Stimulated activated CD4-positive, alpha-beta T cell treated with anti-CD3 and anti-CD28 coated beads, TNF-alpha, amount 100 ng/mL, for 48 hours (primary cell): ENCODE data around the gene FAAP24.
"Not testable (repeated sequence)": the region's sequence is repeated elsewhere in the genome, so short reads cannot be mapped to it uniquely, and the experiment has no call there.

ENCODE experiments used
- DNase-seq, 3 donors: peaks; one replicate each; pipeline ENCODE4 v3.0.0-alpha.2; 2020; ENCODE audit warnings: low read depth in 3 of 3

The FAAP24 gene

GRCh38 chr19:32998722-32999121 is 26.7 kb downstream of the FAAP24 start:
- no peak for DNase-seq

DNA sequence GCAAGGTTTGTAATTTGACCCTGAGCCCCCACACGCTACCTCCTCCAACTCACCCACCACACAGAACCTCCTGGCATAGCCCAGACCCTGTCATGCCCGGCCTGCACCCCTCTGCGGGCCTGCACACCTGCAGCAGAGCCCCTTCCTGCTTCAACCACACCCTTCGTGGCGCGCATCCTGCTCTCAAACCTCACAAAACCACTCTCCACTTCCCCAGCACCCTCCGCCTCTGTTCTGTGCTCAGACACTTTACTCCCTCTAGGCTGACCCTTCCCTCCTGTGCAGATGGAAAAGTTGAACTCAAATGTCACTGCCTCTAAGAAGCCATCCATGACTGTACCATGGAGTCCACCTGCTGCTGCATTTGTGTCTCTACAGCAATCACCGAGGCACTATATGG is 28.5 kb downstream of the FAAP24 start:
- no peak for DNase-seq

GRCh38 chr19:33000910-33001309 is 28.9 kb downstream of the FAAP24 start:
- no peak for DNase-seq

DNA sequence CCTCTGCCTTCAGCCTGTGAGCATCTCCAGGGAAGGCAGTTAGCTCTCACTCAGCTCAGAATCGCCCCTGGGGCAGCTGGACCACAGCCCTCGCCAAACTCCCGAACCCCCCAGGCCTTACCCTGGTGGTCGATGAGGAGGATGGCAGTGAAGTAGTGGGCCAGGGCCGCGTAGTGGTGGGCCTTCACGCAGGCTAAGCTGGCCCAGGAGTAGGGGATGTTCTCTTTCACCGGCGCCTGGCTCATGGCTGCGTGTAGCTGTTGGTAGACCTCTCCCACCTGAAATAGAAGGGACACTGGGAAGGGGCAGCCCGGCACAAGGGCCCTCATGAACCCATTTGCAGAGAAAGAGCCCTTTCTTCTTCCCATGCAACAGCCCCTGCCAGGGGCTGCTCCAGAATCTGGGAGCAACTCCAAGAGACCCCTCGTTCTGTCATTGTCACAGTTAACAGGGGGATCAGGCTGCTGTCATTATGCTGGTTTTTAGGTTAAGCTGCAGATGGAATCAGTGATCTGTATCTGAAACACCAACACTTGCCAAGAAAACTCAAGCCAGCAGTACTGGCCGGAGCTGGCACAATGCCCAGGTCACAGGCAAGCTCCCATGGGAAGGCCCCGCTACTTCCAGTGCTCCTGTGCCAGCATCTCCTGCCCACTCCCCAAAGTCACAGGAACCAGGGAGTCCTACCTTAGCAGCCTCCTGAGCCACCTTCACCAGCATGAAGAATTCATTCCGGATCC is 30.3 kb downstream of the FAAP24 start:
- not testable (repeated sequence) for DNase-seq

GRCh38 chr19:33003424-33004024 is 31.5 kb downstream of the FAAP24 start:
- DNase-seq: not testable (repeated sequence)

DNA sequence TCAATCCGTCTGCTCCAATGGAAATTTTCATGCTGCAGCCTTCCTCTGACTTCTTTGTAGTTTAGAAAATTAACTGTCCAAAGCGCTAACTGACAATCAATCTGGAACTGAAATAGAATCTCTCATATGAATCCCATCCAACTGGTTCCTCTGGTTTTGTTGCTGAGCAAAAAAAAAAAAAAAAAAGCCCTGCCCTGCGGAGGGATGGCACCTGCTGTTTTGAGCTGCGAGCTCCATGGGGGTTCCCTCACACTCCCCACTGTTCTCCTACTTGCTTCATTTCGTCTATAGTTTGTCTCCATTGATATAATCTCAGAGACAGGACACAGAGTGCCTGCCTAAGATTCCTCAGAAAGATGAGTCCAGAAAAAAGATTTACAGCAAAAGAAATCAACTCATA is 33.4 kb downstream of the FAAP24 start:
- no peak for DNase-seq

DNA sequence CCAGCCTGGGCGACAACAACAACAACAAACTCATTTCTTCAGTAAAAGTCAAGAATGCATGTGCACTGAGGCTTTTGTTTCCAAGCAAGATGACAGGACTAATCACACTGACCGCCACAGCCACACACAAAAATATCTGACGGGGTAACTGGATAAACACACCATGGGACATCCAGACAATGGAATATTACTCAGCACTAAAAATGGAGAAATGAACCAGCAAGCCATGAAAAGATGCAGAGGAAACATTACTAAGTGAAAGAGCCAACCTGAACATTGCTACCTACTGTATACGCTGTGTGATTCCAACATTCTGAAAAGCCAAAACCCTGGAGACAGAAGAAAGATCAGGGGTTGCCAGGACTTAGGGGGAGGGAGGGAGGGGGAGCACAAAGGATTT is 36.7 kb downstream of the FAAP24 start:
- no peak for DNase-seq

DNA sequence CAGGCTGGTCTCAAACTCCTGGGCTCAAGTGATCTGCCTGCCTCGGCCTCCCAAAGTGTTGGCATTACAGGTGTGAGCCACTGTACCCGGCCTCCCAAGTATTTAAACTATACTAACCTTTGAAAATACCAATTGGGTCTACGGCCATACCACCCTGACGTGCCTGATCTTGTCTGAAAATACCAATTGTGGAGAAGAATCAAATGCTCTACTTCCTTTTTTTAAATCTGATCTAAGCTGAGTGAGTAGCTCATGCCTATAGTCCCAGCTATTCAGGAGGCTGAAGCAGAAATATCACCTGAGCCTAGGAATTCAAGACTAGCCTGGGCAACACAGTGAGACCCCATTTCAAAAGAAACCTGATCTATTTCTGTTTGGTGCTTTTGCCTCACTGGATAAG is 38.8 kb downstream of the FAAP24 start:
- not testable (repeated sequence) for DNase-seq

DNA sequence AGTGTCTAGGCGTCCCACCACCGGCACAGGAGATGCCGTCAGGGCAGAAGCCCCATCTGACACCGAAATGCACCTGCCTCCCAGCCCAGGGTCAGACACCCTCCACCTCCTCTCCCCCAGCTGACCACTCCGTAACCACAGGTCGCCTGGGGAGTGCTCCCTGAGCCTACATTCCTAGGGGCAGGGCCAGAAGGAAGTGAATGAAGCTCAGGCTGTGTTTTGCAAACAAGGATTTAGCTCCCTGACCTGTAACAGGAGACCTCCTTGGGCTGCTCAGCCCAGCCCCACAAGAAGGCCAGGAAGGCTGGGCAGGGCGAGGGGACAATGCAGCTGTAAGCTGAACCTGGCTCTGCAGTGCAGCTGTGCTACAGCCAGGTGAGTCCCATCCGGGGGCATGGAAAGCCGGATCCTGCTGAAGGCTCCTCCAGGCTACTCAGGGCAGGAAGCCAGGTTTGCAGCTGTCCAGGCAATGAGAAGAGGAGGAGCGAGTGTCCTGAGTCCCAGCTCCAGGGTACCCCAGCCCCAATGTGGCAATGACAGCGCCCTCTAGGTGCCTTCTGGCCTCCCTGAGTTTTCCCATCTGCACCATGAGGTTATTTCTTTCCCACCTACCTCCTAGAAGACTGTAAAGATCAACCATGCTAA is 50.6 kb downstream of the FAAP24 start:
- no peak for DNase-seq

DNA sequence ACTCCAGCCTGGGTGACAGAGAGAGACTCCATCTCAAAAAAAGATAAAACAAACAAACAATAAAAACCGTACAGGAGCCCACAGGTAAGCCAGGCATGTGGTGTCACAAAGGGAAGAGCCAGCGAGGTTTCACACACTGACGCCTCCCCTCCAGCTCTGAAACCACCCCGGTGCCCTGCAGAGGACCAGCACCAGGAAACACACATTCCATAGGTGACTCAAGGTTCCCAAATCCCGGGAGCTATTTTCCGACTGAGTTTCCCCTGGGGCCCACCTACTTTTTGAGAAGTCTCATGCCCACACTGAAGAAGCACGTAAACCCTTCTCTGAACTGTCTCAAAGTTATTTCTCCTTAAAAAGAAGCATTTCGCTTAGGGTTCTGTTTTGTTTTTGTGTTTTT is 52.4 kb downstream of the FAAP24 start:
- no peak for DNase-seq

DNA sequence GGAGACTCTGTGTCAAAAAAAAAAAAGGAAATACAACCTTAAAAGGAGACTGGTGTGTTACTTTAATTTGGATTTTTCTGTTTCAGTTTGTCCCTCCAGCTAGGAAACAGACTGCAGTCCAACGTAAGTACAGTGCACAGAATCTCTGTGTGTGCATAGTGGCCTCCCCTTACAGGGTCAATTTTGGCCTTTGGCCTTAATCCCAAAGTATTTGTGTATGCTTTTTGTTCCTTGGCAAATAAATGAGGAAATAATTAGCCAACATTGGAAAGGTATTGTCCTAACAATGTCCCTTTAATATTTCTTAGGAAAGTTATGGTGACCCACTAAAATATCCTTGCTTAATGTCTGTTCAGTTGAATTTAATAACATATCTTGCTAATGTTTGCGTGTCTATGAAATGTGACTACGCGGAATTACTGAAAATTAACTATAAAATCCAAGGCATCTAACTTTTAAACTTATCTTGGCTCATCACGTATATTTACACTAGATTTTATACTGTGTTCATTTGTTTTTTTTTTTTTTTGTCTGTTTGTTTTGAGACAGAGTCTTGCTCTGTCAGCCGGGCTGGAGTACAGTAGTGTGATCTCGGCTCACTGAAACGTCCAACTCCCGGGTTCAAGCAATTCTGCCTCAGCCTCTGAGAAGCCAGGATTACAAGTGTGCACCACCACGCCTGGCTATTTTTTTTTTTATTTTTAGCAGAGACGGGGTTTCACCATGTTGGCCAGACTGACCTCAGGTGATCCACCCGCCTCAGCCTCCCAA is 53.6 kb downstream of the FAAP24 start:
- not testable (repeated sequence) for DNase-seq

DNA sequence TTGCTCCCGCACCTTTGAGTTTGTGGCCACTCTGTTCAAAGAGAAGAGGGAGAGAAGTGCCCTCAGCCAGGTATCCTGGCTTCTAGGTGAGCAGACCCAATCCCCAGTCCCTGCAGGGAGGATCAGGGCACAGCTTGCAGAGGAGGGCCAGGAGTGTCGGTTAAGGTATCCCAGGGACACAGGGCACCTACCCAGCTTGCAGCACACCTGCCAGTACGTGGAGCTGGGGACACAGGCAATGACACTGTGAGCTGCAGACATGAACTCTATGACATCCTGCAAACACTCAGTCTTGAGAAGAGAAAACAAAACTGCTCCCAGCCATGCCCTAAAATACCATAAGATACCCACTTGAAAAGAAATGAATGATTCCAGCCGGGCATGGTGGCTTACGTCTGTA is 54.6 kb downstream of the FAAP24 start:
- DNase-seq: not testable (repeated sequence)
